ENCODE results near the gene GADD45A.

GADD45A gene

DNA sequence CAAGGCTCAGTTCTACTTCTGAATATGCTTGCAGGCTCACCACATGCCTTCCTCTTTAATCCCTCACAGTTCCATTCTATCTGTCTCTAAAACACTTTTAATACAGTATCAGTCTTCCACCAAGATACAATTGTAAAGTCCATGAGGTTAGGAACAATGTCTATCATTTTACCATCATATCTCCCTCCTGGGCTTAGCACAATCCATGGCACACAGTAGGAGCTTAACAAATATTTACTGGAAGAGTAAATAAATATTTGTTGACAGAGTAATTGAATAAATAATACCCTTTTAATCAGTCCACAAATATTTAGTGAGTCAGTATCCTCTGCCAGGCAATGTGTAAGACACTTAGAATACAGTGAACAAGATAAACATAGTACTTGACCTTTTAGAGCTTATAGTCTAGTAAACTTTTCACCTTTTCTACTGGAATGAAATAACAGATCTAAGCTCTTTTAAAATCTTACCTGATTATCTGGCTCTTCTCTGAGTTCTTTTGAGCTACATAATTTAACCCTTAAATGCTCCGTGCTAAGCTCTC lies 12.7 kb upstream of the GADD45A start:
- no peak for DNase-seq

- DNase-seq: no peak
Observed at GRCh38 chr1:67673468-67674201, 11.4 kb upstream of the GADD45A start.

GRCh38 chr1:67674260-67675011 lies 10.6 kb upstream of the GADD45A start:
- DNase-seq: peak; percentile 48

DNA sequence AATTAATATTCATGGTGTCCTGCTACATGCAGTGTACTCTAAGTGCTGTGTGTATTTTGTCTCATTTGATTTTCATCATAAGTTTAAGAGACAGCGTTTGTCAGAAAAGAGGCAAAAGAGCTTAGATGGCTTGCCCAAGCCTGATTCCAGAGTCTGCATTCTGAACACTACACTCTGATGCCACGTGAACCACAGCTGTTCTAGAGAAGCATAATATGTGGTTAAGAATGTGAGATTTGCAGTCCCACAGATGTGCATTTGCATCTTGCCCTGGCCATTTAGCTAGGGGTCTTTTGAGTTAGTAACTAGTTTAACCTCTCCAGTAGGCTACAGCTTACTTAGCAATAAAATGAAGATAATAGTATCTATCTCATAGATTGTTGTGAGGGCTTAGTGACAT lies 9.2 kb upstream of the GADD45A start:
- peak; percentile 32 for DNase-seq

DNA sequence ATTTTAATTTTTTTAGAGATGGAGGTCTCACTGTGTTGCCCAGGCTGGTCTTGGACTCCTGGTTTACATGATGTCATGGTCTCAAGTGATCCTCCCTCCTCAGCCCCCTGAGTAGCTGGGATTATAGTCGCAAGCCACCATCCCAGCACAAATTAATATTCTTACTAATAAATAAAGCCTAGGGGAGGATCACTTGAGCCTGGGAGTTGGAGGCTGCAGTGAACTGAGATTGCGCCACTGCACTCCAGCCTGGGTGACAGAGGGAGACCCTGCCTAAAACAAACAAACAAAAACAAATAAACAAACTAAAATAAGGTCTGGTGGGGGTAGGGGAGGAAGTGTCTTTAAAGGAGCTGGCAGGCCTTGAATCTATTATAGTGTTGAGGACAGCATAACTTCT lies 8.7 kb upstream of the GADD45A start:
- DNase-seq: no peak

GRCh38 chr1:67676946-67677345 lies 8.1 kb upstream of the GADD45A start:
- no peak for DNase-seq

GRCh38 chr1:67677408-67677807 lies 7.6 kb upstream of the GADD45A start:
- DNase-seq: no peak

DNA sequence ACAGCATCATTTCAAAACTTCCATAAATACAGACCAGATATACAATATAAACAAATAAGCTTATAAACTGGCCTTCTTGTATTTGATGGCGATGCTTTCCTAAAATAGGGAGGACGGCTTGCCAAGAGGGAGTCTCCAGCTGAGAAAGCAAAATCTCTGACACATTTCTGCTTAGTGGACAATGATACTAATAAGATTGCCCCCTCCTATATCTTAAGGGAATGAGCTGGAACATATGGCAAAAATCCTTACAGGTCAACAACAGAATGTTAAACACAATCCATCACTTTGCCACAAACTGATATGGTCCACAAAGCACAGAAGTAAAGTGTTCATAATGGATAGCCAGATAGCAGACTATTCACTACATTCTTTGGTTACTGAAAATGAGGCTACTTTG lies 7.1 kb upstream of the GADD45A start:
- DNase-seq: no peak

GRCh38 chr1:67679691-67680090 lies 5.3 kb upstream of the GADD45A start:
- peak; percentile 89 for DNase-seq

- DNase-seq: peak; percentile 27
Observed at GRCh38 chr1:67680486-67680885, 4.5 kb upstream of the GADD45A start.

DNA sequence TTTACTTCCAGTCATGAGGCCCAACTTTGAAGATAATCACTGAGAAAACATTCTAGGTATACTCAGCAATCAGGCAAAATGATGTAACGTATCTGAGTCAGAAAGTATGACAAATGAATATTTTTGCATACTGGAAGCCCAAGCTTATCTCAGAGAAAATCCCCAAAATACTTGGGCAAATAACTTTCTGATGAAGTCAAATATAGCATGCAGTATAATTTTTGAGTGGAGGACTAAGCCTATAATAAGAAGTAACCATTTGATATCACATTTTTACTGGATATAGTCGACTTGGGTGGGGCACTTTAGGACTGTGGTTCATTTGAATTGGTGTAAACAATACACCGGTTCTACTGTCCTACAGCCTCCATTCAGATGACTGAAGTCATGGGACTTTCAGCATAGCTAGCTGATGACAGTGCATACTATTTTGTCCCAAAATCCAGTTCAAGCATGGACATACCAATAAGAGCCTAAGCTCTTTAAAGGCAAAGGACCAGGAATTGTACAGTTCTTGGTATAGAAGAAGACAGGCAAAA lies 2.3 kb upstream of the GADD45A start:
- DNase-seq: peak; percentile 97

GRCh38 chr1:67683316-67683715 lies 1.7 kb upstream of the GADD45A start:
- DNase-seq: peak; percentile 67

DNA sequence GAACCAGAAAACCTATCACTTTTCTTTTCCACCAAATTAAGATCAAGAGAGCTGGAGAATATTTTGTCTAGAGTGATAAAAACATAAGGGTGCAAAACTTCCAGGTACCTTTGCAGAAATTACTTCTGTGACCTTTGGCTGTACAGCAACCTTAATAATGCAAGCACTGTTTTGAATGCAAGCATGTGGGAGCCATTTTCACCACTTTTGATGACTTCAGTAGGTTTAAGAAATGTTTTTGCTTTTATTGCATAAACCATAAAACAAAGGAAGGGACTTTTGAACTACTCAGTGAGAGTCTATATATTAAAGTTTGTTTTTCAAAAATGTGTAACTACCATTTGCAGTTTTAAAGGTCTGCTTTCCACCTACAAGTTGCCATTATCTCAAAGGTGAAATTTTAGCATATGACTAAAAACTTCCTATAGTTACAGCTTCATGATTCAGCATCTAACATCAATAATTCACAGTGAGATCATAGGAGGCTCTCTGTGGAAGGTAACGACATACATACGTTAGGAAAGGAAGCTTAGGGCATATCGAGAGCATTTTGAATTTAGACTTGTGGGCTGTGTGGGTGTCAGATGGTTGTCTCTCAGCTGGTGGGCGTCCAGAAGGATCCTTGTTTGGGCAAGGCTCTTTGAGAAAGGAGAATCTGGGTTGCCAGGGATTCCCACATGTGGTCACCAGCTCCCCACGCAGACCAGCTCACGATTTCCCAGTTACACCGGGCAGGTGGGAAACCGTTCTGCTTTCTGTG lies 1.1 kb upstream of the GADD45A start:
- peak; percentile 53 for DNase-seq

DNA sequence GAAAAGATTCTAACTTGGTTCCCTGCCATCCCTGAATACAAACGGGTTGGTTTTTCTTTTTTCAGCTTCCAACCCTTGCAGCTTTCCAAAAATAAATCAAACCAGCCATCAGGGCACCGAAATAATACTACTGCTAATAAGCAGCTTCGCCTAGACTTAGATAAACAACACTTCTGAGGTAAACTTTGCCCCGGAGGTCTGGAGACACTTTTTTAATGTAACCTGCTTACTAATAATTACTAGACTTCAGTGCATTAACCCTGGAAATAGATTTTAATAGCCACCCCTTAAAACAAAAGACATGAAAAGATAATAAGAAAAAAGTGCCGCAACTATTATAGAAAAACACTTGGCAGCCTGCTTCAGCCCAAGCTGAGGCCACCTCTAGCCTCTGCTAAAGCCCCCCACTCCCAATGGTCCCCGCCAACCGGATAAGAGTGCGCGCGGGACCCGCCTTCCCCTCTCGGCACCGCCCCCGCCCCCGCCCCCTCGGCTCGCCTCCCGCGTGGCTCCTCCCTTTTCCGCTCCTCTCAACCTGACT lies 405 bp upstream of the GADD45A start:
- no peak for DNase-seq

GRCh38 chr1:67685558-67686266 lies 711 bp downstream of the GADD45A start:
- peak; percentile 39 for DNase-seq

DNA sequence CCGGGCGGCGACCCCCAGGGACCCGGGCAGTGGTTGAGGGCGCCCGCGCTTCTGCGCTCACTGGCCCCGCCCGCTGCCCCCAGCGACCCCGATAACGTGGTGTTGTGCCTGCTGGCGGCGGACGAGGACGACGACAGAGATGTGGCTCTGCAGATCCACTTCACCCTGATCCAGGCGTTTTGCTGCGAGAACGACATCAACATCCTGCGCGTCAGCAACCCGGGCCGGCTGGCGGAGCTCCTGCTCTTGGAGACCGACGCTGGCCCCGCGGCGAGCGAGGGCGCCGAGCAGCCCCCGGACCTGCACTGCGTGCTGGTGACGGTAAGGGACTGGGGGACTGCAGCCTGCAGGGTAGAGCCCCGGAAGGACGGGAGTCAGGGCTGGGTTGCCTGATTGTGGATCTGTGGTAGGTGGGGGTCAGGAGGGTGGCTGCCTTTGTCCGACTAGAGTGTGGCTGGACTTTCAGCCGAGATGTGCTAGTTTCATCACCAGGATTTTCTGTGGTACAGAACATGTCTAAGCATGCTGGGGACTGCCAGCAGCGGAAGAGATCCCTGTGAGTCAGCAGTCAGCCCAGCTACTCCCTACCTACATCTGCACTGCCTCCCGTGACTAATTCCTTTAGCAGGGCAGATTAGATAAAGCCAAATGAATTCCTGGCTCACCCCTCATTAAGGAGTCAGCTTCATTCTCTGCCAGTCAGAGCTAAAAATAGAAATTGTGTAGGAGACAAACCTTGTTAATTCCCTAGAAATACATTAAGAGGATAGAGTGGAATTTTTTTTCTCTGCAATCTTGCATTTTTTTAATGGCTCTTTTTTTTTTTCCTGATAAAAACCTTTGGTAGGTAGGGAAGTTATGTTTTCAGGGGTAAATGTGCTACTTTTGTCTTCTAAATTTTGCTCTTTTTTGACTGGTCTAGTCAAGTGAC lies 1.5 kb downstream of the GADD45A start:
- DNase-seq: peak; percentile 99

DNA sequence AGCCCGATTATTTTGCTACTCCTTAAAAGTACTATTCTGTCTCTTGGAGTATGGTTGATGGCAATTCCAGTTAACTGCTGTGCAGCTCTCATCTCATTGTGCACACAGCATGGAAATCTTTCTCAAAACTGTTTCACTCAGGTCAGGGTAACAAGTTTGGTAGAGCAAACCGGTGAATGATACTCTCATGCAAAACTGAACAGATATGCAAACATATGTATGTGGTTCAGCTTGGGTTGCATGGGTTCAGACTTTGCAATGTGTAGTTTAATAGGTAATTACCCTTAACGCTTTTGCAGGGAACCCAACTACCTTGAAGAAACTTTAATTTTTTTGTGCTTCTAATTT lies 2.2 kb downstream of the GADD45A start:
- DNase-seq: no peak

DNA sequence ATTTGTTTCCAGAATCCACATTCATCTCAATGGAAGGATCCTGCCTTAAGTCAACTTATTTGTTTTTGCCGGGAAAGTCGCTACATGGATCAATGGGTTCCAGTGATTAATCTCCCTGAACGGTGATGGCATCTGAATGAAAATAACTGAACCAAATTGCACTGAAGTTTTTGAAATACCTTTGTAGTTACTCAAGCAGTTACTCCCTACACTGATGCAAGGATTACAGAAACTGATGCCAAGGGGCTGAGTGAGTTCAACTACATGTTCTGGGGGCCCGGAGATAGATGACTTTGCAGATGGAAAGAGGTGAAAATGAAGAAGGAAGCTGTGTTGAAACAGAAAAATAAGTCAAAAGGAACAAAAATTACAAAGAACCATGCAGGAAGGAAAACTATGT lies 2.6 kb downstream of the GADD45A start:
- DNase-seq: peak; percentile 91

GRCh38 chr1:67688526-67689219 lies 3.7 kb downstream of the GADD45A start:
- DNase-seq: no peak

Data from fibroblast of skin of back (primary cell).